Measurements from ENCODE around the gene HOXC12. TPM values are rescaled to one million over a fixed set of nuclear protein-coding genes. Genes with fewer than 3 reads are reported as not detected.

The HOXC12 gene
- total and polyA plus RNA-seq, 4 donors = not detected

GRCh38 chr12:54007538-54008259 is 53.0 kb downstream of the HOXC12 start:
- peaks cover 0 to 20% (median 3%) of the 10 kb centered on the region in 5 donors for H3K4me1 ChIP-seq (ENCODE audit: control insufficient read depth in 5 of 5, insufficient read depth in 5 of 5, low read length in 5 of 5)
- H3K9me3 ChIP-seq (ENCODE audit: control insufficient read depth in 4 of 4, insufficient read depth in 3 of 4, low read length in 3 of 4) = peaks cover 0 to 3% (median 0%) of the 10 kb centered on the region in 4 donors
- H3K27ac ChIP-seq (ENCODE audit: low read depth in 1 of 2, low read length in 1 of 2) = no peak overlapping the region
- no peaks in the 10 kb centered on the region for H3K36me3 ChIP-seq (ENCODE audit: control insufficient read depth in 4 of 4, insufficient read depth in 4 of 4, low read length in 4 of 4)
- ATAC-seq (ENCODE audit: insufficient read depth, low FRiP score) (no peak), DNase-seq (no peak)
- no peak overlapping the region for H3K9ac ChIP-seq (ENCODE audit: insufficient read depth in 1 of 2, low read length in 2 of 2)
- peaks cover 9 to 96% (median 87%) of the 10 kb centered on the region in 3 donors for H3K27me3 ChIP-seq (ENCODE audit: control insufficient read depth in 3 of 3, insufficient read depth in 3 of 3, low read length in 2 of 3)
- H3K4me3 ChIP-seq = no peak overlapping the region
- no peak for TF ChIP-seq CTCF (IDR thresholded peaks at IDR 0.05; ENCODE audit: control extremely low read depth, extremely low read depth)
- WGBS, 2 donors = 31 to 47% methylated on average over 2 of the region's 2 CpGs

DNA sequence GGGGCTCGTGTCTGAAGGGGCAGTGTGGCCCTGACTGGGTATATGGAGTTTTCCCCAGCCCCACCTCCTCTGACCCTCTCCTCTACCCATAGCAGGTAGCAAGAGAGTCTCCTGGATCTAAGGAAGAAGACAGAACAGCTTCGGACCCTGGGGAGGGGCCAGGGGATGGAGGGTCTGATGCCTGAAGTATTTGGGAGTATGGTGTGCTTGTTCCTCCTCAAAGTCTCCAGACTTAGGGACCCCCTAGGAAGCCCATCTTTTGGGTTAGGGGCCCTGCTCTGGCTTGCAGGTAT is 53.5 kb downstream of the HOXC12 start:
- ATAC-seq (ENCODE audit: insufficient read depth, low FRiP score) (no peak), DNase-seq (no peak)
- Histone ChIP-seq H3K9ac (ENCODE audit: insufficient read depth in 1 of 2, low read length in 2 of 2) (no peak overlapping the region), H3K36me3 (ENCODE audit: control insufficient read depth in 4 of 4, insufficient read depth in 4 of 4, low read length in 4 of 4) (no peaks in the 10 kb centered on the region), H3K4me1 (ENCODE audit: control insufficient read depth in 5 of 5, insufficient read depth in 5 of 5, low read length in 5 of 5) (peaks cover 0 to 20% (median 3%) of the 10 kb centered on the region in 5 donors), H3K27me3 (ENCODE audit: control insufficient read depth in 3 of 3, insufficient read depth in 3 of 3, low read length in 2 of 3) (peaks cover 7 to 96% (median 87%) of the 10 kb centered on the region in 3 donors), H3K27ac (ENCODE audit: low read depth in 1 of 2, low read length in 1 of 2) (no peak overlapping the region), H3K9me3 (ENCODE audit: control insufficient read depth in 4 of 4, insufficient read depth in 3 of 4, low read length in 3 of 4) (peaks cover 0 to 9% (median 0%) of the 10 kb centered on the region in 4 donors), H3K4me3 (no peak overlapping the region)
- no peak for TF ChIP-seq CTCF (IDR thresholded peaks at IDR 0.05; ENCODE audit: control extremely low read depth, extremely low read depth)
- 23 to 33% methylated on average over 2 of the region's 2 CpGs for WGBS, 2 donors

Small RNA genes within 50 kb of the gene (small RNA-seq; reads per million reads assigned to genes)
- gene AC012531.3 (ENCODE audit: low replicate concordance) = not detected
- not detected for gene AC012531.4 (ENCODE audit: low replicate concordance)
- 0.13 reads per million for gene MIR196A2 (ENCODE audit: low replicate concordance)
- not detected for gene RF01905 (ENCODE audit: low replicate concordance)
- gene RF01906 (ENCODE audit: low replicate concordance) = not detected

Other genes with a start within 250 kb of the HOXC12 start
- gene CALCOCO1, start 227.5 kb upstream of the HOXC12 start, total RNA-seq = 100 to 1,000 TPM in 1 of 2 donors, 10 to 100 TPM in 1; 80.4 to 223 TPM
- 10 to 100 TPM; 65.5 to 71.4 TPM for gene CALCOCO1, start 227.5 kb upstream of the HOXC12 start, polyA plus RNA-seq
- not detected for gene CISTR, start 202.9 kb upstream of the HOXC12 start, total RNA-seq
- not detected for gene CISTR, start 202.9 kb upstream of the HOXC12 start, polyA plus RNA-seq
- gene HOXC13, start 16.1 kb upstream of the HOXC12 start, total RNA-seq = not detected
- not detected for gene HOXC13, start 16.1 kb upstream of the HOXC12 start, polyA plus RNA-seq
- not detected for gene HOXC11, start 18.2 kb downstream of the HOXC12 start, total RNA-seq
- gene HOXC11, start 18.2 kb downstream of the HOXC12 start, polyA plus RNA-seq = not detected
- under 1 TPM in 1 of 2 donors, not detected in 1; 0.15 TPM for gene HOTAIR, start 20.1 kb downstream of the HOXC12 start, total RNA-seq
- gene HOTAIR, start 20.1 kb downstream of the HOXC12 start, polyA plus RNA-seq = not detected
- gene HOXC10, start 30.2 kb downstream of the HOXC12 start, total RNA-seq = under 1 TPM in 1 of 2 donors, not detected in 1; 0.18 TPM
- gene HOXC10, start 30.2 kb downstream of the HOXC12 start, polyA plus RNA-seq = not detected
- gene HOXC9, start 45.3 kb downstream of the HOXC12 start, total RNA-seq = not detected
- gene HOXC9, start 45.3 kb downstream of the HOXC12 start, polyA plus RNA-seq = under 1 TPM; 0.08 to 0.18 TPM
- not detected for gene HOXC8, start 54.1 kb downstream of the HOXC12 start, total RNA-seq
- gene HOXC8, start 54.1 kb downstream of the HOXC12 start, polyA plus RNA-seq = under 1 TPM; 0.08 to 0.14 TPM
- gene HOXC6, start 73.5 kb downstream of the HOXC12 start, total RNA-seq = under 1 TPM; 0.46 to 0.71 TPM
- gene HOXC6, start 73.5 kb downstream of the HOXC12 start, polyA plus RNA-seq = under 1 TPM; 0.18 to 0.24 TPM
- gene HOXC5, start 78.1 kb downstream of the HOXC12 start, total RNA-seq = under 1 TPM; 0.25 to 0.26 TPM
- gene HOXC5, start 78.1 kb downstream of the HOXC12 start, polyA plus RNA-seq = under 1 TPM; 0.08 to 0.10 TPM
- under 1 TPM; 0.71 to 0.86 TPM for gene HOXC4, start 98.9 kb downstream of the HOXC12 start, total RNA-seq
- under 1 TPM; 0.18 to 0.31 TPM for gene HOXC4, start 98.9 kb downstream of the HOXC12 start, polyA plus RNA-seq
- 10 to 100 TPM; 20.3 to 28.4 TPM for gene SMUG1, start 234.1 kb downstream of the HOXC12 start, total RNA-seq
- 10 to 100 TPM; 23.4 to 45.7 TPM for gene SMUG1, start 234.1 kb downstream of the HOXC12 start, polyA plus RNA-seq